Pancreas (tissue), 10 donors: ENCODE measurements around the gene RCSD1. TPM values are rescaled to one million over a fixed set of nuclear protein-coding genes. Genes with fewer than 3 reads are reported as not detected.

Experiments
- ATAC-seq, 4 donors: fragments of 200-7000 bp; cut with Tn5 transposase; one replicate each; pipeline versions ENCODE4 v1.8.0 to v1.9.1; 2020; ENCODE audit warnings: mild to moderate bottlenecking in 4 of 4, moderate library complexity in 4 of 4
- DNase-seq, 6 donors: peaks; one replicate each; pipeline ENCODE4 v3.0.0-alpha.2; 2020
- FAIRE-seq: peaks from 2 replicates; lab custom pipeline; 2012; peaks lifted over from hg19 to GRCh38; lab: Jason Lieb, UNC
- H3K27ac ChIP-seq, 4 donors: fragments of 200-600 bp; sonication (generic); 1 replicate in 3 of 4; 2 replicates in 1 of 4; pipeline versions ENCODE4 v1.5.0 to v1.8.0; 2020
- H3K27me3 ChIP-seq, 4 donors: fragments of 200-600 bp; one replicate each; pipeline ENCODE4 v1.8.0; 2021
- H3K36me3 ChIP-seq, 3 donors: fragments of 200-600 bp; sonication (generic) in 1 of 3; one replicate each; pipeline versions ENCODE4 v1.5.0 to v1.8.0; 2020 to 2021
- H3K4me1 ChIP-seq, 3 donors: fragments of 200-600 bp; one replicate each; pipeline ENCODE4 v1.8.0; 2021
- H3K4me3 ChIP-seq, 4 donors: fragments of 200-600 bp; sonication (generic) in 2 of 4; one replicate each; pipeline versions ENCODE4 v1.5.0 to v1.8.0; 2020 to 2021
- H3K9me3 ChIP-seq, 4 donors: fragments of 200-600 bp; one replicate each; pipeline ENCODE4 v1.8.0; 2021
- WGBS, 2 donors: extraction: QIAGEN DNeasy Blood & Tissue Kit; methylation state at CpG; one replicate each; pipeline ENCODE4 v1.1.7; 2013; 5-methylcytosine and 5-hydroxymethylcytosine counted together
- intact Hi-C, 3 donors: fragments of 100-400 bp; cut with DNase I; formaldehyde crosslinking; loops; one replicate each; pipeline versions ENCODE4 v1.11.1 to v1.14.2; 2022
- polyA plus RNA-seq, 2 donors: library from polyadenylated mRNA; stranded (reverse); fragments of 200-250 nt; gene quantifications; one replicate each; pipeline ENCODE4 v1.2.3, GENCODE V29; 2013
- total RNA-seq, 6 donors: library from RNA; stranded (reverse); fragmentation: NEBNext Ultra II Directional in 4 of 6; extraction: Animal tissue kit (Norgen Biotek cat#: 25700) in 4 of 6; gene quantifications; one replicate each; pipeline versions ENCODE4 v1.2.1 to v1.2.4, GENCODE V29; 2021 to 2023
- TF ChIP-seq, protein P1 (sequence below), 4 donors: fragments of 200-600 bp; sonication (generic) in 3 of 4; IDR thresholded peaks; one replicate each; pipeline versions ENCODE4 v1.5.0 to v1.8.0; 2021; ENCODE audit warnings: antibody characterized with exemption in 4 of 4
- donor health status: healthy with polysubstance abuse.
- donor health status: DM: no; HTN: no; CAD: no; lungs with moderate emphysema.
- donor health status: DM: no; HTN: no; CAD: no.
- donor health status: control.
- donor health status: control.
- donor health status: Bipolar disorder and iron deficiency.
- donor health status: DM: yes; HTN: yes; CAD: no.
- donor health status: DM: no; HTN: no; CAD: no.
- donor health status: DM: no; HTN: no; CAD: no.
- donor health status: DM: yes; HTN: yes; CAD: no.

The RCSD1 gene
- total and polyA plus RNA-seq, 8 donors: 0.59 to 6.7 (median 1.6) TPM

DNA sequence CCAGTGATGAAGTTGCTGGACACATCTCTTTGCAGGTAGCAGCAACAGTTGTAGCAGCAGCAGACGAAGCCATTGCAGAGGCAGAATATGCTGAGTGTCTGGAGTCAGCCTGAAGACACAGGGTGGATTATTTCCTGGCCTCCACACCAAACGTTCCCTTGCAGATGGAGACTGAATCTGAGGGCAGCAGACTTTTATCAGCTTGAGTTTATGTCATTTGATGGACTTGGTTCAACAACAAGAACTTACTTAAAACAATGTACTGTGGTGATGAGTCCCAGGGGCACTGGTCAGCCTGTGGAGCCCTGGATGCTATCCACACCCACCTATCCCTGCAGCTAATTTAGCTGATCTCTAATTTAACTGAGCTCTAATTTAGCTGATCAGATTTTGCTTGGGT, 74.7 kb downstream of the RCSD1 start:
- H3K36me3 ChIP-seq: no peaks in the 10 kb centered on the region
- 37 to 46% methylated on average over 2 of the region's 2 CpGs for WGBS, 2 donors
- TF ChIP-seq, protein P1, sequence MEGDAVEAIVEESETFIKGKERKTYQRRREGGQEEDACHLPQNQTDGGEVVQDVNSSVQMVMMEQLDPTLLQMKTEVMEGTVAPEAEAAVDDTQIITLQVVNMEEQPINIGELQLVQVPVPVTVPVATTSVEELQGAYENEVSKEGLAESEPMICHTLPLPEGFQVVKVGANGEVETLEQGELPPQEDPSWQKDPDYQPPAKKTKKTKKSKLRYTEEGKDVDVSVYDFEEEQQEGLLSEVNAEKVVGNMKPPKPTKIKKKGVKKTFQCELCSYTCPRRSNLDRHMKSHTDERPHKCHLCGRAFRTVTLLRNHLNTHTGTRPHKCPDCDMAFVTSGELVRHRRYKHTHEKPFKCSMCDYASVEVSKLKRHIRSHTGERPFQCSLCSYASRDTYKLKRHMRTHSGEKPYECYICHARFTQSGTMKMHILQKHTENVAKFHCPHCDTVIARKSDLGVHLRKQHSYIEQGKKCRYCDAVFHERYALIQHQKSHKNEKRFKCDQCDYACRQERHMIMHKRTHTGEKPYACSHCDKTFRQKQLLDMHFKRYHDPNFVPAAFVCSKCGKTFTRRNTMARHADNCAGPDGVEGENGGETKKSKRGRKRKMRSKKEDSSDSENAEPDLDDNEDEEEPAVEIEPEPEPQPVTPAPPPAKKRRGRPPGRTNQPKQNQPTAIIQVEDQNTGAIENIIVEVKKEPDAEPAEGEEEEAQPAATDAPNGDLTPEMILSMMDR (IDR thresholded peaks at IDR 0.05): no peak
- FAIRE-seq (no peak), DNase-seq (no peak), ATAC-seq (no peak)
- no peak overlapping the region for H3K27ac ChIP-seq
- no peak overlapping the region for H3K4me3 ChIP-seq
- H3K4me1 ChIP-seq: no peaks in the 10 kb centered on the region
- H3K9me3 ChIP-seq: no peaks in the 10 kb centered on the region
- H3K27me3 ChIP-seq: no peaks in the 10 kb centered on the region
- intact Hi-C loops: no loop called here

DNA sequence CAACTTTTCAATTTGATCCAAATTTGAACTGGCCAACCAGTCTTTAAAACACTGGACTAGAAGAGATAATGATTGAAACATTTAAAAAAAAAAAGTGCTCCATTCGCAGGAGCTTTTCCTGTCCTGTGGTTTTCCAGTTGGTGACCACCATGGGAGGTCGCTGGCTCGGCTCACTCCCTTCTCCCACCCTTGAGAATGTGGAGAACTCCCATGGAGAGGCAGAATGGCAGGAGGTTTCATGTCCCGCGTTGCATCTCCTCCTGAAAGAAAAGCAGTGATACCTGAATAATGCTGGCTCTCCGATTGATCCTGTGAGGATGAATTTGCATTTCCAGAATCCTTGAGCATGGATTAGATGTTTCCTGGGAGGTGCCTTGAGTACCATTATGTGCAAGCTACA, 75.2 kb downstream of the RCSD1 start:
- intact Hi-C loops: no loop called here

DNA sequence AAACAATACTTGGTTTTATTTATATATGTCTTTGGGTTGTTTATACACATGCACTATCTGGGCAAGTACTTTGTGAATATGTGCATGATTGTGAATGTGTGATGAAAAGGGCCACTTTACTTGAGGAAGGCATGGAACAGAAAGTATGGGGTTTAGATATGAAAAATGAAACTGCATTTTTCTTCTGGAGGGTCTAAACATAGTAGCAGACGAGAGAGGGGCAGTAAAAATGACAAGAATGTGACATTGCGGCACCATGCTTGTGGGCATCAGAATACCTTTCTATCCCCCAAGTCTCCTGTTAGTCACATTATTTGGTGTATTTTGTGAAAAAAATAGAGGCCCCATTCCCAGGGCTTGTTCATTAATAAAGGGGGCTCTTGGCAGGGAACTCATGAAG, 76.3 kb downstream of the RCSD1 start:
- H3K4me1 ChIP-seq: no peaks in the 10 kb centered on the region
- ATAC-seq (no peak), FAIRE-seq (no peak), DNase-seq (no peak)
- TF ChIP-seq, protein P1 (IDR thresholded peaks at IDR 0.05): no peak
- intact Hi-C loops: no loop called here
- no peaks in the 10 kb centered on the region for H3K27me3 ChIP-seq
- no peaks in the 10 kb centered on the region for H3K36me3 ChIP-seq
- no peaks in the 10 kb centered on the region for H3K9me3 ChIP-seq
- H3K27ac ChIP-seq: no peak overlapping the region
- WGBS, 2 donors: 75 to 93% methylated on average over 2 of the region's 2 CpGs
- no peak overlapping the region for H3K4me3 ChIP-seq

More for the DNA sequence above, 75.2 kb downstream of the RCSD1 start:
- Histone ChIP-seq H3K4me3 (no peak overlapping the region), H3K27me3 (no peaks in the 10 kb centered on the region), H3K9me3 (no peaks in the 10 kb centered on the region), H3K36me3 (no peaks in the 10 kb centered on the region), H3K27ac (no peak overlapping the region), H3K4me1 (no peaks in the 10 kb centered on the region)
- ATAC-seq (no peak), FAIRE-seq (no peak), DNase-seq (no peak)
- TF ChIP-seq, protein P1 (IDR thresholded peaks at IDR 0.05): no peak
- 46 to 49% methylated on average over 6 of the region's 6 CpGs for WGBS, 2 donors

DNA sequence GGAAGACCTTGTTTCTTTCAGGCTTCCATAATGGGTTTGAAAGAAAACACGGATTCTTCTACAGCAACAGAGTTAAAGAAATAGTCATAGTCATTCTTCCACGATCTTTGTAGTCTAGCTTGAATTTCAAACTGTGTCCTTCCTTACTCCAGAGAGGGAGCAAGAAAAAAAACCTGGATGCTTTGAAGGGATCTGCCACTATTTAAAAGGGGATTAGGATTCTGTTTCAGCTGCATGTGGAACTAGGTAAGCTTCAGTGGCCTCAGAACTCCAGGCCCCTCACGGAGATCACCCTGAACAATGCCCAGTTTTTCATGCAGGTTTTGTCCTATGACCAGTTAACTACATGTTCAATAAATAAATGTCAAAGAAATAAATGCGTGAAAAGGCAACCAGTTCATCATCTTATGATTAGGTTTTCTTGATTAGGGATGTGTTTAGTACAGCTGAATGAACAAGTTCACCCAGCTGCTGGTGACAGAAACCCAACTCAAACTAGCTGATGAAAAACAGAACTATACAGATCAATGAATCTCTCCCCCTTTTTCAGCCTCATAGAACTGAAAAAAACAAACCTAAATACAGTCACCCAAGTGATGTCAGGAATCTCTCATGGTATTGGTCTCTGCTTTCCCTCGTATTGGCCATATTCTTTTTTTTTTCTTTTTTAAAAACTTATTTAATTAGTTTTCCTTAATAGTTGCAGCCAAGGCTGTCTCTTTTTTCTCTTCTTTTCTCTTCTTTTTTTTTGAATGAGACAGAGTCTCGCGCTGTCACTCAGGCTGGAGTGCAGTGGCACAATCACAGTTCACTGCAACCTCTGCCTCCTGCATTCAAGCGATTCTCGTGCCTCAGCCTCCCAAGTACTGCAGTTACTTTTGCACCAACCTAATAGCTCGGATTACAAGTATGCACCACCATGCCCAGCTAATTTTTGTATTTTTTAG, 77.2 kb downstream of the RCSD1 start:
- Histone ChIP-seq H3K36me3 (no peaks in the 10 kb centered on the region), H3K27me3 (no peaks in the 10 kb centered on the region), H3K27ac (no peak overlapping the region), H3K4me1 (no peaks in the 10 kb centered on the region), H3K4me3 (no peak overlapping the region), H3K9me3 (no peaks in the 10 kb centered on the region)
- intact Hi-C loops: no loop called here
- 75 to 76% methylated on average over 10 of the region's 10 CpGs for WGBS, 2 donors
- TF ChIP-seq, protein P1 (IDR thresholded peaks at IDR 0.05): no peak
- DNase-seq (no peak), FAIRE-seq (no peak), ATAC-seq (no peak)

DNA sequence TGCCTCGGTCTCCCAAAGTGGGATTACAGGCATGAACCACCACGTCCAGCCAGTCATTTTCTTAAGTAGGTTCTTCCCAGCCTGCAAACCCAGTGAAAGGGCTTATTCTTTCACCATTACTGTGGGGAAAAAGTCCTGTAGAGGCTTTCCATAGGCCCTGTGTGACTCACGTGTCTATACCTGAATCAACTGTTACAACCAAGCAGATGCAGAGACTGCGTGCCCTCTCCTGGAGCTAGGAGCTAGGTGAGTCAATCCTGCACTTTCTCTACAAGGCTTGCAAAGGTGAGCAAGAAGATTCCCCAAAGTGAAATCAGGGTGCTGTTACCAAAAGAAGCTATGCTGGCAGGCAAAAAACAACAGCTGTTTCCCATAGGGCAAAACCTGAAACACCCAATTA, 77.9 kb downstream of the RCSD1 start:
- Histone ChIP-seq H3K4me1 (no peaks in the 10 kb centered on the region), H3K9me3 (no peaks in the 10 kb centered on the region), H3K36me3 (no peaks in the 10 kb centered on the region), H3K27ac (no peak overlapping the region), H3K4me3 (no peak overlapping the region), H3K27me3 (no peaks in the 10 kb centered on the region)
- FAIRE-seq: no peak
- intact Hi-C loops: no loop called here
- no peak for DNase-seq
- 81 to 89% methylated on average over 4 of the region's 4 CpGs for WGBS, 2 donors
- no peak for ATAC-seq
- TF ChIP-seq, protein P1 (IDR thresholded peaks at IDR 0.05): no peak
